SIG-M5 (cell line): ENCODE results near the gene RGMB.
A peak's percentile ranks its signal among the peaks of the same experiment; 100 is the strongest.
"Not testable (repeated sequence)": the region's sequence is repeated elsewhere in the genome, so short reads cannot be mapped to it uniquely, and the experiment has no call there.

Source experiments
- DNase-seq: peaks from one replicate; lab custom pipeline; 2025; lab: John Stamatoyannopoulos, UW

RGMB gene, protein sequence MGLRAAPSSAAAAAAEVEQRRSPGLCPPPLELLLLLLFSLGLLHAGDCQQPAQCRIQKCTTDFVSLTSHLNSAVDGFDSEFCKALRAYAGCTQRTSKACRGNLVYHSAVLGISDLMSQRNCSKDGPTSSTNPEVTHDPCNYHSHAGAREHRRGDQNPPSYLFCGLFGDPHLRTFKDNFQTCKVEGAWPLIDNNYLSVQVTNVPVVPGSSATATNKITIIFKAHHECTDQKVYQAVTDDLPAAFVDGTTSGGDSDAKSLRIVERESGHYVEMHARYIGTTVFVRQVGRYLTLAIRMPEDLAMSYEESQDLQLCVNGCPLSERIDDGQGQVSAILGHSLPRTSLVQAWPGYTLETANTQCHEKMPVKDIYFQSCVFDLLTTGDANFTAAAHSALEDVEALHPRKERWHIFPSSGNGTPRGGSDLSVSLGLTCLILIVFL

DNA sequence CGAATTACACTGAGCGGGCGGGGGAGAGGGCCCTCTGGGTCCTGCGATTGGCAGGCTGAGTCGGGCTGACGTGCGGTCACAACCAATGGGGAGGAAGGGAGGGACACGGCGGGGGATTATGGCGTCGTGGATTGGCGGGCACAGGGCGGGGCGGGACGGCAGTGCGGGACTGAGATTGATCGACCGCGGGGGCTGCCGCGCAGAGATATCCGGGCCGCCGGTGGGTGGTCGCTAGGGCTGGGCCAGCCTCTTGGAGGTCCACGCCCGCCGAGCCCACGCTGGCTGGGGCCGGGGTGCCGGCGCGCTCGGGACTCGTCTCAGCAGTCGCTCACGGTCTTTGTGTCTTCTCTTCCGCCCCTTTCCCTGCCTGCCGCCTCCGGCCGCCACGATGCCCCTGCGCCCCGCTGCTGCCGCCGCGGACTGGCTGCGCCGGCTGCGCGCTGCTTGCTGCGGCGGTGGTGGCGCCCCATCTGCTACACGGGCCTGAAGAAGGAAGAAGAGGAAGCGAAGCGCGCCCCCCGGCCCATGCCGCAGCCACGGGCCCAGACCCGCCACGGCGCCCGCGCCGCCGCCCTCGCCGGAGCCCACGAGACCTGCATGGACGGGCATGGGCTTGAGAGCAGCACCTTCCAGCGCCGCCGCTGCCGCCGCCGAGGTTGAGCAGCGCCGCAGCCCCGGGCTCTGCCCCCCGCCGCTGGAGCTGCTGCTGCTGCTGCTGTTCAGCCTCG, at the start of gene RGMB:
RGMB (plus strand) TSS at position 200 of the 728 bp plus-strand sequence; CDS start at position 608, 408 bp downstream.
- DNase-seq = peak; percentile 33

DNA sequence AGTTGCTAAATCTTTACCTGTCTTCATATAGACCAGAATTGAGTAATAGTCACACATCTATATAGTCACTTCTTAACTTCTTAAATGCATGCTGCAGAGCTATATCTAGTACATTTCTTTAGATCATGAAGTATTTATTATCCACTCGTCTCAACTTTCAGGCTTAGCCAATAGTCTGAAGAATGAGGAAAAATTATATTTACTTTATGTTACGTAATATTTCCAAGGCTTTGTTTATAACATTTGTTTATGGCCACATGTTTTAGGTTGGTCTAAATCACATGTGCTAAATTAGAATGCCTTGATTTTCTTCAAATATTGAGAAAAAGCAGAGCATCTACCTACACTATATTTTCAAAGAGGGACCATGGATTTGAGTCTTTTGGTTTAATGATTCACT, 47.2 kb upstream of the RGMB start:
- DNase-seq = no peak

DNA sequence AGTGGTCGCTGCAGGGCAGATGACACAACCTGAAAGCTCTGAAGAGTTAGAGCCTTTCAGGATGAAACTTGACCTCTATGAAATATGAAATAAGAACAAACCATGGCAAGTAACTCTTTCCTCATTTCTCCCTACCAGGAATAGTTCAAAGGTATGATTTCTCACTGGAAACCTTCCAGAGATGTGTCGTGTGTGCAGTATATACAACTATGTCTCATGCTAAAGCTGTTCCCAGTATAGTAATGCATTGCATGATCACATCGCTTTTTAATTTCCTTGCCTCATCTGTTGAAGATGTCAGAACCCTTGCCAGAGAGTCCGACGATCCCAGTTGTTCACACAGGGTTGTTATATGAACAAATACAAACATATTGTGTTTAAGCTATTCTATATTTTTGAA, 45.8 kb upstream of the RGMB start:
- DNase-seq = no peak

DNA sequence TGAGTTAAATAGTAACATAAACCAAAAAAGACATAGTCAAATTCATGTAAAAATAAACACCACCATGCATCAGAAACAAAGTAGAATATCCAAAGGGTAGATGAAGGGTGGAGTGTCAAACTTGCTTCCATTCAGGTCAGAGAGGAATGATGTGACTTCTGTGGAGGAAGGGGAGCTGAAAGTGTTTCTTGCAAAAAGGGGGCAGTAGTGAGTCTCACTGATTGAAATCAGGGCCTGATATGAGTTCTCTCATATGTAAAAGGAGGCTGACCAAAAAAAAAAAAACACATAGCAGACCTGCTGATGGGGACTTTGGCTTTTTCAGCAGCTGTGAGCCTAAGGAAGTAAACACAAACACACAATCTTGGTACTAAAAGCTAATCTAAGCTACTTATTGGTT, 38.8 kb upstream of the RGMB start:
- DNase-seq = no peak

DNA sequence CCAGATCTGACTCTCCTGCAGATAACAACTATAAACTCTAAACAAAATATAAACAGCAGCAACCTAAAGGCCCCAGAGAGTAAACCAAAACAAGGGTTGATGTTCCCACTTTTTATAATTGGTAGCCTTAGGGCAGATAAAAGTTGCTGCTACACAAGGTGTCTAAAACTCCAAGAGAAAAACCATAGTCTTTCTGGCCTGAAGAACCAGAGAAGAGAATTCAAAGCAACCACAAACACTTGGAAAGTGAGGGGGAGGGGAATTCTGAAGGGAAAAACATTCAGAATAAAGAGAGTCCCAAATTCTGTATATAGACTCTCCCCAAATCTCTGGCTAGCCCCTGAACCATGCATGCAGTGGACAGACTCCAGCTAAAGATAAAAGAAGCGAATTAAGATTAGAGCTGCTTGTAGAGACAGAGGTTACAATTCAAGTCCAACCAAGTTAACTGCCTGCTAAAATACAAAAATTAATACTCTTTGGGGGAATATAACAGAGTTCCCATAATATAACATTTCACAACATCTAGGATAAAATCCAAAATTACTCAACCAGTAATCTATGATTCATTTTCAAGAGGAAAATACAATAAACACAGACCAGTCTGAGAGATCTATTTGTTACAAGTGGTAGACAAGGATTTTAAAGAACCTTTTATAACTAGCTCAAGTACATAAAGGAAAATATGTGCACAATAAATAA, 37.5 kb upstream of the RGMB start:
- DNase-seq = no peak

DNA sequence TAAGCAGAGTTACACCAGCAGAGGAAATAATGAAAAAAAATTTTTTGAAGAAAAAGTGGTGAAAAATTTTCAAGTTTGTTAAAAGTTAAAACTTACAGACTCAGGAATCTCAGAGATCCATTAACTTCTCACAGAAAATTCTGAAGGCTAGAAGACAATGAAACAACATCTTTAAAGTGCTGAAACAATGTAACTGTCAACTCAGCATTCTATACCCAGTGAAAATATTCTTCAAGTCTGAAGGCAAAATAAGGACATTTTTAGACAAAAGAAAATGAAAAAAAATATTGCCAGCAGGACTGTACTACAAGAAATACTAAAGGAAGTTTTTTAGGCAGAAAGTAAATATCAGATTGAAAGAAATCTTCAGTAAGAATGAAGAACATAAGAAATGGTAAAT, 36.7 kb upstream of the RGMB start:
- DNase-seq = no peak

DNA sequence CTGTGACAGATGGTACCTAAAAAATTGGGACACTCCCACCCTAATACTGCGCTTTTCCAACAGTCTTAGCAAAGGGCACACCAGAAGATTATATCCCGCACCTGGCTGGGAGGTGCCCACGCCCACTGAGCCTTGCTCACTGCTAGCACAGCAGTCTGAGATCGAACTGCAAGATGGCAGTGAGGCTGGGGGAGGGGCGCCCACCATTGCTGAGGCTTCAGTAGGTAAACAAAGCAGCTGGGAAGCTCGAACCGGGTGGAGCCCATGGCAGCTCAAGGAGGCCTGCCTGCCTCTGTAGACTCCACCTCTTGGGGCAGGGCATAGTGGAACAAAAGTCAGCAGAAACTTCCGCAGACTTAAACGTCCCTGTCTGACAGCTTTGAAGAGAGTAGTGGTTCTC, 36.0 kb upstream of the RGMB start:
- not testable (repeated sequence) for DNase-seq

DNA sequence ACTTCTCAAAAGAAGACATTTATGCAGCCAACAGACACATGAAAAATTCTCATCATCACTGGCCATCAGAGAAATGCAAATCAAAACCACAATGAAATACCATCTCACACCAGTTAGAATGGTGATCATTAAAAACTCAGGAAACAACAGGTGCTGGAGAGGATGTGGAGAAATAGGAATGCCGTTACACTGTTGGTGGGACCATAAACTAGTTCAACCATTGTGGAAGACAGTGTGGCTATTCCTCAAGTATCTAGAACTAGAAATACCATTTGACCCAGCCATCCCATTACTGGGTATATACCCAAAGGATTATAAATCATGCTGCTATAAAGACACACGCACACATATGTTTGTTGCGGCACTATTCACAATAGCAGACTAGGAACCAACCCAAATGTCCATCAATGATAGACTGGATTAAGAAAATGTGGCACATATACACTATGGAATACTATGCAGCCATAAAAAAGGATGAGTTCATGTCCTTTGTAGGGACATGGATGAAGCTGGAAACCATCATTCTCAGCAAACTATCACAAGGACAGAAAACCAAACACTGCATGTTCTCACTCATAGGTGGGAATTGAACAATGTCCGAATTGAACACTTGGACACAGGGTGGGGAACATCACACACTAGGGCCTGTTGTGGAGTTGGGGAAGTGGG, 34.8 kb upstream of the RGMB start:
- not testable (repeated sequence) for DNase-seq

DNA sequence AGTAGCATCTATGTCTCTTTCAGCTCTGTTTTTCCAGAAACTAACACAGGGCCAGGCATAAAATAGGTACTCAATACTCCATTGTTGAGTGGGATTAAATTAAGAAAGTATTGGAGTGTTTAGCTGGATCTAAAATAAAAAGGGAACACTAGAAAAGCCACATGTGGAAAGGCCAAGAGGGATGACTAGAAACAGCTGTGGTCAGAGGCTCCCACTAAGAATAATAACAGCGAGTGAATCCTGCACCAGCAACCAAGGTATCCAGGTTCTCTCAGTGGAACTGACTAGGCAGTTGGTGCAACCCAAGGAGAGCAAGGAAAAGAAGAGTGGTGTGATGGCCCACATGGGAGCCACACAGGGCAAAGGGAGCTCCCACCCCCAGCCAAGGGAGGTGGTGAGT, 31.5 kb upstream of the RGMB start:
- no peak for DNase-seq

DNA sequence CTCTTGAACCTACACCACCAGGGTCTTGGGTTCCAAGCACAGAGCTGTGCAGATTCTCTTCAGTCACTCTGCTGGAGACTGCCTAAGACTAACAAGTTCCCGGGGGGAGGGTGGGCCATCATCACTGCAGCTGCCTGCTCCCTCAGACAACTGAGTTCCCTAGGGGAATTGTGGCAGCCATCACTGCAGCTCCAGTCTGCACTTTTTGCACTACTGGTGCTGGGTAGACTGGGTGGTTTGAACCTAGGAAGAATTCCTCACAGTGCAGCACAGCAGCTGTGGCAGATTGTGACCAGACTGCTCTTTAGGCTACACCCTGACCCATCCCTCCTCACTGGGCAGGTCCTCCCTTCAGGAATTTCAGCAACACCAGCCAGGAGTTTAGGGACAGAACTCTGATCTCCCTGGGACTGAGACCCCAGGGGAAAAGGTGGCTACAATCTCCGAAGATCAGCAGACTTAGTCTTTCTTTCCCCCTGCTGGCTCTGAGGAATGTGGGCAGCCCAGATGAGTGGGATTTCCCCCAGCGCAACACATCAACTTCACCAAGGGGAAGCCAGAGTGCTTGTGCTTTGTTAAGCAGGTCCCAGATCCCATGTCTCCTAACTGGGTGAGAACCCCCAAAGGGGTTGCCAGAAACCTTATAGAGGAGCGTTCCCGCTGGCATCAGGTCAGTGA, 30.9 kb upstream of the RGMB start:
- DNase-seq = no peak

DNA sequence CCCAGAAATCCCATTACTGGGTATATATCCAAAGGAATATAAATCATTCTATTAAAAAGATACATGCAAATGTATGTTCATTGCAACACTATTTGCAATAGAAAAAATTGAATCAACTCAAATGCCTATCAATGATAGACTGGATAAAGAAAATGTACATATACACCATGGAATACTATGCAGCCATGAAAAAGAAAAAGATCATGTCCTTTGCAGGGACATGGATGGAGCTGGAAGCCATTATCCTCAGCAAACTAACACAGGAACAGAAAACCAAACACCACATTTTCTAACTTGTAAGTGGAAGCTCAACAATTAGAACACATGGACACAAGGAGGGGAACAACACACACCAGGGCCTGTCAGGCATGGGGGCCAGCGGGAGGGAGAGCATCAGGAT, 25.2 kb upstream of the RGMB start:
- not testable (repeated sequence) for DNase-seq

DNA sequence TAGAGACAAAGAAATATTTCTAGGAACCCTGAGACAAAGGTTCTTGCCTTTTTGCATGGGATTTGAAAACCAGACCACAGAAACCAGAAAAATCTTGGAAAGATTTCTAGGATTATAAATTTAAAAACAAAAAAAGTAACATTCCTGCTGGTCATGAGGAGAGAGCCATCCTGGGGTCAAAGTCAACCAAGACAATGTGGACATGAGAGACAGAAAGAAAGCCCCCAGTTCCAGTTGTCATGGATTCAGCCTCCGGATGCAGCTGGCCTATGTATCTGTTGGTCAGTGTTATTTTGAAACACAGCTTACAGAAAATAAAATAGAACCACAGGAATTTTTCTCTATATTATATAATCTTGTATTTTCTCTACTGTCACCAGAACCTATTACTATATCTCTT, 24.4 kb upstream of the RGMB start:
- no peak for DNase-seq

DNA sequence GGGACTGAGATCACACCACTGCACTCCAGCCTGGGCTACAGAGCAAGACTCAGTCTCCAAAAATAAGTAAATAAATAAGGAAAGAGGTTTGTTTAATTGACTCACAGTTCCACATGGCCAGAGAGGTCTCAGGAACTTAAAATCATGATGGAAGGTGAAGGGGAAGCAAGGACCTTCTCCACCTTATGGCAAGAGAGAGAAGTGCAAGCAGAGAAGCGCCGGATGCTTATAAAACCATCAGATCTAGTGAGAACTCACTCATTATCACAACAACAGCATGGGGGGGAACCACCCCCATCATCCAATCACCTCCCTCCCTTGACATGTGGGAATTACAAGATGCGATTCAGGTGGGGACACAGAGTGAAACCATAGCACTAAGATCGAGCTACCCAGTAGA, 22.8 kb upstream of the RGMB start:
- no peak for DNase-seq

DNA sequence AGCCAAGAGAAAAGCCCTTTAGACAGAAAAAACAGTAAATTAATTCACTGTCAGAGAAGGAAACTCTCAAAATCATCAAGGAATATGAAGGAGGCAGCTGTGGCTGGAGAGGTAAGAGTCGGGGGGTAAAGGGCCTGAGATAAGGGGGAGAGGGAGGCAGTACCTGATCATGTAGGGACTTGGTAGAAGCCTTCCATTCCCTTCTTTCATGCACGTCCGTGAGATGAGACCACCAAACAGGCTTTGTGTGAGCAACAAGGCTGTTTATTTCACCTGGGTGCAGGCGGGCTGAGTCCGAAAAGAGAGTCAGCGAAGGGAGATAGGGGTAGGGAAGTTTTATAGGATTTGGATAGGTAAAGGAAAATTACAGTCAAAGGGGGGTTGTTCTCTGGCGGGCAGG, 21.1 kb upstream of the RGMB start:
- not testable (repeated sequence) for DNase-seq

DNA sequence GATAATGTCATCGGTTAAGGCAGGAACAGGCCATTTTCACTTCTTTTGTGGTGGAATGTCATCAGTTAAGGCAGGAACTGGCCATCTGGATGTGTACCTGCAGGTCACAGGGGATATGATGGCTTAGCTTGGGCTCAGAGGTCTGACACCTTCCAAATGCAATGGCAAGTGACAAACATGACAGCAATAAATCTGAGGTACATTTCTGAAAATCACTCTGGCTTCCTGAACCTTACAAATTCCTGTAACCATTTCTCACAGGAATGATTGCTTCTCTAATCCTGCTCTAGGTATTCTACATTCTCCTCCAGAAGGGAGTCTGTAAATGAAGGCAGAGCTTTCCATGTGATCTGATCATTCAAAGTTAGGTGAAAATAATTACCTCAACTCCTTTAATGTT, 20.7 kb upstream of the RGMB start:
- DNase-seq = not testable (repeated sequence)

DNA sequence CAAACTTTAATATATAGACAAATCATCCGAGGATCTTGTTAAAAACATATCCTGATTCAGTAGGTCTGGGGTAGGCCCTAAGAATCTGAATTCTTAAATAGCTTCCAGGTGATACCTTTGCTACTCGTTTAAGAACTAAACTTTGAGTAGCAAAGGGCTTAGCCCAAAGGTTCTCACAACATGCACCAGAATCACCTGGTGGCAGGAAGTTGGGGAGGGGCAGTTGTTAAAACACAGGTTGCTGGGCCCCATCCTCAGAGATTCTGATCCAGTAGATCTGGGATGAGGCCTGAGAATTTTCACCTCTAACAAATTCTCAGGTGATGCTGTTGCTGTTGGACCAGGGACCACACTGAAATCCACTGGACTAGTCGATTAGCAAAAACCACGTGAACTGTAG, 20.0 kb upstream of the RGMB start:
- DNase-seq = no peak

DNA sequence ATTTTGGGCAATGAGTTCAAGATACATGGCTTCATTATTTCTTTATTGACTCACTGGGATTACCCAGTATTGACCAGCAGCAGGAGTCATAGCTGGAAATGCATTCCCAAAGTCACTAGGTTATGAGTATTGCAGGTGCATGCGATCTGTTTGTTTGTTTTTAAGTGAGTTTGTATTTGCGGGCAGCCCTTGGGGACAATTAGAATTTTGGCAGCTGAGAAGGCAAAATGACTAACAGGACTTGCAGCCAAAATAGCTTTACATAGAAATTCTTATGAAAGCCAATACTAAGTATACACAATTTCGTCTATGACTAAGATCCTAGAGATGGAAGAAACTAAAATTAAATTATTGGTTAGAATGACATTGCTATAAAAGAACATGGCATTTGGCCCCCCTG, 18.1 kb upstream of the RGMB start:
- no peak for DNase-seq

DNA sequence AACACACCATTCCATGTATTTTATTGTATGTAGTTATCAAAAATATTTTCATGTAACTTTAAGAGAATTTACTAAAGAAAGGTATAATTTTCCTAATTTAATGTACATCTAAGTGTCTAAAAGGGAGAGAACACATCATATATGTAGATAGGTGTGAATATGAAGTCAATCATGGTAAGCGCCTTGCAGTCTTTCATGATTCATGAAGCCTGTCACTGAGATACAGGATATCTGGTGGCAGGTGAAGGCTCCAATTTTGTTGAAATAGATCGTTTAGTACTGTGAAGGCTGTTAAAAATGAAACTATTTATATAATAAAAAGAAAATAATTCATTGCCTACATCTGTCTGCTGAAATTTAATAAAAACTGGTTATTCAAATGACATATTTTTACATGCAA, 15.5 kb upstream of the RGMB start:
- no peak for DNase-seq

DNA sequence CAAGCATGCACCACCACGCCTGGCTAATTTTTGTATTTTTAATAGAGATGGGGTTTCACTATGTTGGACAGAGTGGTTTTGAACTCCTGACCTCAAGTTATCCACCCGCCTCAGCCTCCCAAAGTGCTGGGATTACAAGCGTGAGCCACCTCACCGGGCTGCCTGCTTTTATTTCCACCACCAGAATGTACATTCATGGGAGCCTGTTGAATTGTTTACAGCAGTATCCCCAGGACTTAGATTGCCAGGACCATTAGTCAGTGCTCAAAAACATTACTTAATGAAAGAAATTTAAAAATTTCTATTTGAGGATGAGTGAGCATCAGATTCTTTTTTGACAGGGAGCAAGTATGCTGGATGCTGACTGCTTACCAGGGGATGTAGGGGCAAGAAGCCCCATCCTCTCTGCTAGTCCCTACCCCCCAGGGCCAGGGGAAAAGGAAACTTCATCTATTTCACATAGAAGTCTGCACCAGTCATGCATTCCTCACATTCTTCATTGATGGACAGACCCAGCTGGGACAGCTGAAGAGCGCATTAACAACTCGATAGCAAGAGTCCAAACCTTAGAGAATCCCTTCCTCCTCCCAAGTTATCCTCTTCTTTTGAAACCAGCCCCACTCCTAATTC, 10.3 kb upstream of the RGMB start:
- DNase-seq = no peak

DNA sequence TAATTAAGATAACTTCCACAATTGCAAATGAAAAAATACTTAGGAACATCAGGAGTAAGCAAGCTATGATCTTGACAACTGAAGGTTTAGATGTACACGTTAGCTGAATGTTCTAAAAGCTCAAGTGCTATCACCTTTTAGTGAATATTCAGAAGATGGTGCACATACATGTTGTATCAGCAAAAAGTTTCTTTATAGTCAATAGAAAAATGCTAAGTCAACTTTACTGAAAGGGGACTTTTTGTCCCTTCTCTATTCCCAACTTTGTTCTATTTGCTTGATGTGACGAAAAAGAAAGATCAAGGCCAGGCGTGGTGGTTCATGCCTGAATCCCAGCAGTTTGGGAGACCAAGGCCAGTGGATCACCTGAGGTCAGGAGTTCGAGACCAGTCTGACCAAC, 7.6 kb upstream of the RGMB start:
- DNase-seq = no peak

DNA sequence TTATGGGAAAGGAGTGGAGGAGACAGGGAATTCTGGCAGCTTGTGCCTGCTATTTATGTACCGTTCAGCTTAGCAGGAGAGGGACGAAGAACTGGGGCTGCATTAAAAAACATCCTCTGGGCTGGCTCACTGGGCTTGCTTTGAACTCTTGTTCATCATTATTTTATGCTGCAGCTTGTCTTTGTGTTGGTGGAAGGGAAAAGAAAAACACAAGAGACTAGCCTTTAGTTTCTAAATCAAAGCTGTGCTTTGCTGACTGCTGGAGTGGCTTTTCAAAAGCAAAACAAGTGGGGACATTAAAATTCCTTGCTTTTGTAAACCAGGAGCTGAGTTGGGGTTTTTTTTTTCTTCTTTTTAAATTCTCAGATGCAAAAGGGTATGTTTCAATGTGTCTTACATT, 5.9 kb upstream of the RGMB start:
- no peak for DNase-seq
